Nephron (organoid): ENCODE measurements around the gene MCM7.
A peak's percentile ranks its signal among the peaks of the same experiment; 100 is the strongest.
"Not testable (repeated sequence)": the region's sequence is repeated elsewhere in the genome, so short reads cannot be mapped to it uniquely, and the experiment has no call there.

ENCODE experiments used
- H3K27ac Mint-ChIP-seq, 3 experiments: 2 replicates each; pipeline ENCODE4 v1.8.0; 2020; ENCODE audit warnings: mixed read lengths in 3 of 3, mild to moderate bottlenecking in 2 of 3, moderate library complexity in 1 of 3
- H3K27me3 Mint-ChIP-seq: 2 replicates; pipeline ENCODE4 v1.8.0; 2021; ENCODE audit warnings: low read depth, mild to moderate bottlenecking, moderate library complexity, mixed read lengths
- H3K36me3 Mint-ChIP-seq: 2 replicates; pipeline ENCODE4 v1.8.0; 2020; ENCODE audit warnings: low read depth, mixed read lengths
- H3K4me1 Mint-ChIP-seq: 2 replicates; pipeline ENCODE4 v1.8.0; 2020; ENCODE audit warnings: mixed read lengths
- H3K4me3 Mint-ChIP-seq, 3 experiments: 2 replicates each; pipeline ENCODE4 v1.8.0; 2020; ENCODE audit warnings: mild to moderate bottlenecking in 3 of 3, mixed read lengths in 3 of 3, moderate library complexity in 2 of 3
- H3K9me3 Mint-ChIP-seq: 2 replicates; pipeline ENCODE4 v1.8.0; 2020; ENCODE audit warnings: mixed read lengths
- CTCF ChIP-seq, 3 experiments: fragments of 200-600 bp; sonication (generic); IDR thresholded peaks; one replicate each; pipeline ENCODE4 v1.5.0; 2021; ENCODE audit warnings: antibody characterized with exemption in 3 of 3; ENCODE audit not compliant: unreplicated experiment in 3 of 3

MCM7 gene

GRCh38 chr7:100101016-100101862, at the start of gene MCM7, which contains the start of gene AP4M1:
MCM7 (minus strand) TSS chr7:100101397; CDS start chr7:100101294, 103 bp downstream.
AP4M1 (plus strand) TSS chr7:100101643; CDS start chr7:100101715, 72 bp downstream.
- Mint-ChIP-seq H3K36me3 (peaks cover 48% of the 10 kb centered on the region), H3K27ac (peak within 1 kb of the TSS; percentile 97 to 99 (median 98)), H3K27me3 (no peaks in the 10 kb centered on the region), H3K4me3 (peak within 1 kb of the TSS; percentile 93 to 98 (median 95)), H3K4me1 (peaks cover 25% of the 10 kb centered on the region), H3K9me3 (no peaks in the 10 kb centered on the region)
- no peak for TF ChIP-seq CTCF (IDR thresholded peaks at IDR 0.05; ENCODE audit: unreplicated experiment in 3 of 3)

- Mint-ChIP-seq H3K9me3 (no peaks in the 10 kb centered on the region), H3K36me3 (peaks cover 18% of the 10 kb centered on the region), H3K4me1 (peaks cover 12% of the 10 kb centered on the region), H3K4me3 (peak within 1 kb of the TSS; percentile 90 to 95 (median 92)), H3K27ac (peak within 1 kb of the TSS; percentile 38 to 83 (median 75)), H3K27me3 (no peaks in the 10 kb centered on the region)
- no peak for TF ChIP-seq CTCF (IDR thresholded peaks at IDR 0.05; ENCODE audit: unreplicated experiment in 3 of 3)
Observed at GRCh38 chr7:100148559-100149328, 47.5 kb upstream of the MCM7 start, which contains the start of gene LAMTOR4. LAMTOR4 (plus strand) TSS chr7:100148918; CDS start chr7:100148973, 55 bp downstream.

- Mint-ChIP-seq H3K4me3 (peak overlapping the region; percentile 90 to 95 (median 92)), H3K27me3 (no peaks in the 10 kb centered on the region), H3K36me3 (peaks cover 15% of the 10 kb centered on the region)
Observed at GRCh38 chr7:100148225-100148558, 47.0 kb upstream of the MCM7 start.

GRCh38 chr7:100147278-100147677, 46.1 kb upstream of the MCM7 start:
- H3K4me1 Mint-ChIP-seq, result peaks cover 12% of the 10 kb centered on the region
- no peaks in the 10 kb centered on the region for H3K9me3 Mint-ChIP-seq
- no peak for TF ChIP-seq CTCF (IDR thresholded peaks at IDR 0.05; ENCODE audit: unreplicated experiment in 3 of 3)
- peaks cover 10% of the 10 kb centered on the region for H3K36me3 Mint-ChIP-seq
- no peaks in the 10 kb centered on the region for H3K27me3 Mint-ChIP-seq
- no peak overlapping the region for H3K27ac Mint-ChIP-seq
- H3K4me3 Mint-ChIP-seq, result no peak overlapping the region

More at GRCh38 chr7:100148225-100148558, 47.0 kb upstream of the MCM7 start:
- H3K27ac Mint-ChIP-seq, result peak overlapping the region; percentile 38 to 83 (median 75)
- no peak for TF ChIP-seq CTCF (IDR thresholded peaks at IDR 0.05; ENCODE audit: unreplicated experiment in 3 of 3)
- H3K4me1 Mint-ChIP-seq, result peaks cover 12% of the 10 kb centered on the region
- H3K9me3 Mint-ChIP-seq, result no peaks in the 10 kb centered on the region

GRCh38 chr7:100146350-100146749, 45.2 kb upstream of the MCM7 start:
- not testable (repeated sequence) for H3K4me3 Mint-ChIP-seq, H3K27ac Mint-ChIP-seq, H3K27me3 Mint-ChIP-seq, H3K36me3 Mint-ChIP-seq, H3K9me3 Mint-ChIP-seq
- H3K4me1 Mint-ChIP-seq, result peaks cover 12% of the 10 kb centered on the region

GRCh38 chr7:100142461-100142860, 41.3 kb upstream of the MCM7 start:
- H3K4me1 Mint-ChIP-seq, result no peaks in the 10 kb centered on the region
- no peak overlapping the region for H3K4me3 Mint-ChIP-seq
- peaks cover 4% of the 10 kb centered on the region for H3K27me3 Mint-ChIP-seq

More at GRCh38 chr7:100142461-100142860, 41.3 kb upstream of the MCM7 start:
- no peak for TF ChIP-seq CTCF (IDR thresholded peaks at IDR 0.05; ENCODE audit: unreplicated experiment in 3 of 3)
- H3K27ac Mint-ChIP-seq, result no peak overlapping the region
- no peaks in the 10 kb centered on the region for H3K36me3 Mint-ChIP-seq
- no peaks in the 10 kb centered on the region for H3K9me3 Mint-ChIP-seq
